Measurements from ENCODE around the gene CROT.

CROT gene

DNA sequence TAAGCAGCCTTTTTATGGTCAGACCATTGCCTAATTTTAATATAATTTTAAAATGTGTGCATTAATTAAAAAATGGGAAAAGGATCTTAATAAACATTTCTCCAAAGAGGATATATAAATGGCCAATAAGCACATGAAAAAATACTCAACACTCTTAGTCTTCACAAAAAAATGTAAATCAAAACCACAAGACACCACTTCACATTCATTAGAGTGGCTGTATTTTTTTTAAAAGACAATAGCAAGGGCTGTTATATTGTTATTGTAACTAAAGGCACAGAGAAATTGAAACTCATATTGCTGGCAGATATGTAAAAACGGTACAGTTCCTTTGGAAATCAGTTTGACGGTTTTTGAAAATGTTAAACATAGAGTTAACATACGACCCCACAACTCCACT is 3.2 kb upstream of the CROT start:
- no peak for DNase-seq (ENCODE audit: low spot score)

GRCh38 chr7:87344446-87344845 is 1.0 kb upstream of the CROT start:
- no peak for DNase-seq (ENCODE audit: low spot score)

DNA sequence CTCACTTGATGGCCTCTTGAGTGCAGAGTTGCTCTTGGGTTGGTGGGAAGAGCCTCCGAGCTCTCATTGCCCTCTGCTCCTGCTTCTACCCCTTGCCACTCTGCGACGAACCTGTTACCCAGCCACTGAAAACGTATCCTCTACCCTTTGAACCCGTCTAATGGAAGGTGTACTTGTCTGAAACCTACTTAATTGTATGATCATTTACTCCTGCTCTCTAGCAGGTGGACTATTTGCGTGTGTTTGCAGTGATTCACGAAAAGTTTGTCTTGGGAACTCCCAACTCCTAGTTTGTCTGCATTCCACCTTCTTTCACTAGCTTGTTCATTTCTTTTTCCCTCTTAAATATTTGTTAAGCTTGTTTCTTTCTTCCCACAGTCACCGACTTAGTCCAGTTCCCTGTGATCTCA is 503 bp downstream of the CROT start:
- DNase-seq (ENCODE audit: low spot score), result no peak

DNA sequence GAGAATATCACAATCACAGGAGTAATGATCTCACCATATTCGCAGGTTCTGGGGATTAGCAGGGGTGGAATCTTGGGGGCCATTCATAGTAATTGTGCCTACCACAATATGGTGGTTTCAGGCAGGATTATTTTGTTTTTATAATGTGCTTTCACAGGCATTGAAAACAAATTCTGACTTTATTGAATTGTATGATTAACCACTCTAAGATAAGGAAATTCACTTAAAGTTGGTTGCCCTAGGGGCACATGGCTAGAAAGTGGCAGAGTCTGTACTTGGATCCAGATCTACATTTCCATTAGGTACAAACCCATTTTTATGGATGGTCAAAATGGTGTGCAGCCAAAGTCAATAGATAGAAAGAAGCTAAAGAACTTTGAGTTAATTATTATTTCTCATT is 1.7 kb downstream of the CROT start:
- no peak for DNase-seq (ENCODE audit: low spot score)

DNA sequence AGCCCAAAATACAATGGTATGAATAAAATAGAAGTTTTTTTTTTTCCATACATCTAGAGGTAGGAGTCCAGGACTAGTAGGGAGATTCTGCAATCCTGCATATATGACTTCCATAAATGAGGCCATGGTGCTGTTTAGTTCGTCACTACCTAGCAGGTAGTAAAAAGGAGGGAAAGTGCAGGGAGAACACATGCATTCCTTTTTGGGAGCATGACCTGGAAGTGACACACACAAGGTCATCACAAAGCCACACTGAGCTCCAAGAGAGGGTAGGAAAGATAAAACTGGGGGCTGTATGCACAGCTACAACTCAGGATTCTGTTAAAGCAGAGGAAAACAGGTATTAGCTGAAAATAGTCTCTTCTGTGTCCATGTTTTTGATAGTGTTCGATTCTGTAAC is 2.2 kb downstream of the CROT start:
- no peak for DNase-seq (ENCODE audit: low spot score)

- no peak for DNase-seq (ENCODE audit: low spot score)
Observed at GRCh38 chr7:87354749-87355148, 9.3 kb downstream of the CROT start.

- DNase-seq (ENCODE audit: low spot score), result no peak
Observed at GRCh38 chr7:87356448-87356847, 11.0 kb downstream of the CROT start.

- DNase-seq (ENCODE audit: low spot score), result peak; percentile 35
Observed at GRCh38 chr7:87359366-87359765, 13.9 kb downstream of the CROT start.

DNA sequence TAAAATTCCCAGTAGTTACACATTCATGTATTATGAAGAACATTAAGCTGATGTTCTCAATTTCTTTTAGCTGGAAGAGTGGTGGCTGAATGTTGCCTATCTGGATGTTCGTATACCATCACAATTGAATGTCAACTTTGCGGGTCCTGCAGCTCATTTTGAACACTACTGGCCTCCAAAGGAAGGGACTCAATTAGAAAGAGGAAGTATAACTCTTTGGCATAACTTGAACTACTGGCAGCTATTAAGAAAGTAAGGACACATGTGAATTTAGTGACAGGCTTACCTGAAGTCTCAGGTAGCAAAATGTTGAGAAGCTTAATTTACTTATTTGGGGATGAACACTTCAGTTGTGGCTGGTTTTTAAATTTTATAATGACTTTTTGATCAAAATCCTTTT is 15.9 kb downstream of the CROT start:
- no peak for DNase-seq (ENCODE audit: low spot score)

DNA sequence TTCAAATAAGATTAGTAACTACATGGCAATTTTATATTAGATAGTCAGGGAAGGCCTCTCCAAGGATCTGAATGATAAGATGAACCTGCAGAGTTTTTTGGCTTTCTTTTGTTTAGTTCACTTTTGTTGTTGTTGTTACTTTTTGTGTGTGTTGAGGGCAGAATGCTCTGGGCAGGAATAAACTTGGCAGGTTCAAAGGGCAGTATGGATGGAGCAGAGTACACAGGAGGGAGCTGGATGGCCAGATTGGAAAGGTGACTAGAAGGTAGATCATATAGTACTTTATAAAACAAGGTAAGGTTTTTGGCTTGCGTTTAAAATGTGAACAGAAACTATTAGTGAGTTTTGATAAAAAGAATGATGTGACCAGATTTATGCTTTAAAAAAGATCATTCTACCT is 17.9 kb downstream of the CROT start:
- DNase-seq (ENCODE audit: low spot score), result no peak

DNA sequence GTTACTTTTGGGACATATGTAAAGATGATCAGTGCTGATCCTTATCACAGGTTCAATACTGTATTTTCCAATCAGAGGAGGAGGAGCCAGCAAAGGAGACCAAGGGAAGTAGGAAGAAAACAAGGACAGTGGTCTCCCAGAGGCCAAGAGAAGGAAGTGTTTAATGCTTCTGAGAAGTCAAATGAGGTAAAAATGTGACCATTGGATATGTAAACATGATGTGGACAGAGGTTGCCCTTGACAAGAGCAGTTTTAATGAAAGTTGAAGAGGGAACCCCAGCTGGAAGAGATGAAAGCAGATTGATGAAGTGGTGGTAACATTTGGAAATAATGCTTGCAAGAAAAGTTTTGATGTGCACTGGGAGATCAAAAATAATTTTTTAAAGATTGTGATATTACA is 18.8 kb downstream of the CROT start:
- no peak for DNase-seq (ENCODE audit: low spot score)

GRCh38 chr7:87369216-87369615 is 23.8 kb downstream of the CROT start:
- DNase-seq (ENCODE audit: low spot score), result no peak

GRCh38 chr7:87370660-87371180 is 25.3 kb downstream of the CROT start:
- DNase-seq (ENCODE audit: low spot score), result no peak

GRCh38 chr7:87375662-87376435 is 30.4 kb downstream of the CROT start:
- no peak for DNase-seq (ENCODE audit: low spot score)

DNA sequence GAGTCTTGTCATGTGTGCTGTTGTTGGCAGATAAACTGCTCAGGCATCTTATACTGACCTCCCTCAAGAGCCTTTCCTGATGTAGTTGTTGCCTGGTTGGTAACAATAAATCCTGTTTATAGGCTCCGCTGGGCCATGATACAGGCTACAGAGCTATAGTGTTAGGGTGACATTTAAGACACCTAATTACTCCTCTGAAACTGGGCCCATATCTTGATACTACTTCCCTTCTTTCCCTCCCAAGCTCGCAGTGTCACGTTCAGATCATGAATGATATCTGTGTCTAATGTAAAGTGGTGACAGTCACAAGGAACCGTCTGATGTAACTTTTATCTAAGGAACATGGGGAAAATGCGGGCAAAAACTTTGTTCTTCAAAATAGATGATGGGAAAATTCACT is 35.4 kb downstream of the CROT start:
- DNase-seq (ENCODE audit: low spot score), result no peak

DNA sequence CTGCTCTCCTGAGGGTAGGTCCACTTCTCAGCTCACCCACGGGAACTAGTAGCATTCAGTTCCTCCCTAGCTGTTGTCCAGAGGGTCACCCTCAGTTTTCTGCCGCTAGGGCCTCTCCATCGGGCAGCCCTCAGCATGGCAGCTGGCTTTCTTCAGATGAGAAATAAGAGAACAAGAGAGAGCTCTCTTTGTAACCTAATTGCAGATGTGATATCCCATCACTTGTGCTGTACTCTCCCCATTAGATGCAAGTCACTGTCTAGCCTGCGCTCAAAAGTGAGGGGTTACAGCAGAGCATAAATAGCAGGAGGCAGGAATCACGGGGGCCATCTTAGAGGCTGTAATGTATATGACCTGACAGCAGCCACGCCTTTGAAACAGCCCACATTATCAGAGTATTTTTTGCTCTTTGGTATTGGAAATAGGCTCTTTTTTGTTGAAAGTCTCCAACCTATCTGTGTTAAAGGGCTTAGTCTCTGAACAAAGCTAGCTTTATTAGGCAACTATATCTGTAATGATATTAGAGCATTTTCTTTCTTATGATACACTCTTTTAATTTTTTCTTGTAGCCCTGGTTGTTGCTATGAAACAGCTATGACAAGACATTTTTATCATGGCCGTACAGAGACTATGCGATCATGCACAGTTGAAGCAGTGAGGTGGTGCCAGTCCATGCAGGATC is 45.7 kb downstream of the CROT start:
- DNase-seq (ENCODE audit: low spot score), result no peak

GRCh38 chr7:87395442-87396020 is 50.1 kb downstream of the CROT start:
- DNase-seq (ENCODE audit: low spot score), result no peak

GRCh38 chr7:87398446-87398845 is 53.0 kb downstream of the CROT start:
- DNase-seq (ENCODE audit: low spot score), result no peak

DNA sequence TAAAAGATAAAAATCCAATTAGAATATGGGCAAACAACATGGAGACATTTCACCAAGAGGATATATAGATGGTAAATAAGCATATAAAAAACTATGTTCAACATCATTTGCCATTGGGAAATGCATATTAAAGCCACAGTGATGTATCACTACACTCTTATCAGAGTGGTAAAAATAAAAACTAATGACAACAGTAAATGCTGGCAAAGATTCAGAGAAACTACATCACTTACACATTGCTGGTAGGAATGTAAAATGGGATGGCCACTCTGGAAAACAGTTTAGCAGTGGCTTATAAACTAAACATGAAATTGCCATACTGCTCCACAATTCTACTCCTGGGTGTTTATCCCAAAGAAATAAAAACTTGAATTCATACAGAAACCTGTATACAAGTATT is 59.2 kb downstream of the CROT start:
- no peak for DNase-seq (ENCODE audit: low spot score)

DNA sequence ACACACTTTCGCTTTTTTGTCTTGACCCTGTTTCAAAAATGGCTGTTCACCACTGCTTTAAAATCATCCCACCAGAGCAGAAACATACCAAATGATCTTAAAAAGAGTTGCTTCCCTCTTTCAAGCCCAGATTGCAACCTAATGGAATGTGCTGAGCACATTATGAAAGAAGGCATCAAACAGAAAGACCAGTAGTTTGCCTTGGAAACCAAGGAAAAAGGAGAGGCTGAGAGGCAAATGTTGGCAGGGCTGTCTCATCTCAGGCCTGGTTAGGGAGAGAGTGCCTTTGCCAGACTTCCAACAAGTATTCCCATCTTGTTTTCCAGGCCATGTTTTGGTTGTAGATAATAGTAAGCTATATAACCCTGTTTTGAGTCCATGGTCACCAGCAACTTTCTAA is 65.7 kb downstream of the CROT start:
- DNase-seq (ENCODE audit: low spot score), result no peak

DNA sequence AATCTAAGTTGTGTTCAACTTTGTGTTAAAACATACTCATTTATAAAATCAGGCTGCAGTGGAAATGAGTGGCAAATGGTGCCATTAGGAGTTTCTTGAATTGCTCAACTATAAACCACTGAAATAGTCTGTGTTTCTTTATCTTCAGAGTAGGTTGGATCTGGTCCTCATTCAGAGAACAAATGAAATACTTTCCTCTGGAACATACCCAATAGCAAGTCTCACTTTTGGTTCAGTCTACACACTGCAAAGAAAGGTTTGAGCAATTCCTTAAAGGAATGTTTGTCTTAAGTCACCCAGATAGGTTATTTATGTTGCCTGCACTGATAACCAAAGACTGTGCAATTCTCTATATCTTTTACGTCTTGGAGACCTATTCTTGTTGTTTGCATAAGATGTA is 67.6 kb downstream of the CROT start:
- no peak for DNase-seq (ENCODE audit: low spot score)

GRCh38 chr7:87413951-87414793 is 68.7 kb downstream of the CROT start:
- DNase-seq (ENCODE audit: low spot score), result no peak

Measured in putamen (tissue), 1 donor.